Activated CD8-positive, alpha-beta T cell treated with anti-CD3 and anti-CD28 coated beads, Interleukin-2, amount 10 ng/mL, durations not matched to agents 7 days and 5 days (primary cell): ENCODE results near the gene CSRP3. TPM values are rescaled to one million over a fixed set of nuclear protein-coding genes. Genes with fewer than 3 reads are reported as not detected.

Experiments used
- ATAC-seq: fragments of 150-1000 bp; cut with Tn5 transposase; one replicate; pipeline ENCODE4 v1.10.0; 2021; ENCODE audit warnings: moderate library complexity
- CTCF ChIA-PET: fragments of 350-600 bp; sonication (Branson Sonifier 250); formaldehyde crosslinking; loops from one replicate; lab custom pipeline; 2021; ENCODE audit warnings: antibody characterized with exemption; lab: Charles Lee
- POLR2A ChIA-PET: fragments of 350-600 bp; sonication (Branson Sonifier 250); formaldehyde crosslinking; loops from one replicate; lab custom pipeline; 2021; ENCODE audit warnings: antibody characterized with exemption; lab: Charles Lee
- DNase-seq: peaks from one replicate; pipeline ENCODE4 v3.0.0-alpha.2; 2020
- H3K27ac Mint-ChIP-seq: one replicate; pipeline ENCODE4 v1.8.0; 2021; ENCODE audit warnings: mild to moderate bottlenecking, mixed read lengths
- H3K27me3 Mint-ChIP-seq: one replicate; pipeline ENCODE4 v1.8.0; 2021; ENCODE audit warnings: low read depth, mixed read lengths
- H3K36me3 Mint-ChIP-seq: one replicate; pipeline ENCODE4 v1.8.0; 2021; ENCODE audit warnings: low read depth, mixed read lengths
- H3K4me1 Mint-ChIP-seq: one replicate; pipeline ENCODE4 v1.8.0; 2021; ENCODE audit warnings: low read depth, mixed read lengths
- H3K4me3 Mint-ChIP-seq: one replicate; pipeline ENCODE4 v1.8.0; 2021; ENCODE audit warnings: mild to moderate bottlenecking, mixed read lengths
- H3K9me3 Mint-ChIP-seq: one replicate; pipeline ENCODE4 v1.8.0; 2022; ENCODE audit warnings: mixed read lengths; ENCODE audit not compliant: insufficient read depth
- total RNA-seq, 2 experiments: library from RNA; stranded (reverse); gene quantifications; one replicate each; pipeline ENCODE4 v1.2.3, GENCODE V29; 2021

The CSRP3 gene
- total RNA-seq, 2 experiments from 2014 or later: not detected

DNA sequence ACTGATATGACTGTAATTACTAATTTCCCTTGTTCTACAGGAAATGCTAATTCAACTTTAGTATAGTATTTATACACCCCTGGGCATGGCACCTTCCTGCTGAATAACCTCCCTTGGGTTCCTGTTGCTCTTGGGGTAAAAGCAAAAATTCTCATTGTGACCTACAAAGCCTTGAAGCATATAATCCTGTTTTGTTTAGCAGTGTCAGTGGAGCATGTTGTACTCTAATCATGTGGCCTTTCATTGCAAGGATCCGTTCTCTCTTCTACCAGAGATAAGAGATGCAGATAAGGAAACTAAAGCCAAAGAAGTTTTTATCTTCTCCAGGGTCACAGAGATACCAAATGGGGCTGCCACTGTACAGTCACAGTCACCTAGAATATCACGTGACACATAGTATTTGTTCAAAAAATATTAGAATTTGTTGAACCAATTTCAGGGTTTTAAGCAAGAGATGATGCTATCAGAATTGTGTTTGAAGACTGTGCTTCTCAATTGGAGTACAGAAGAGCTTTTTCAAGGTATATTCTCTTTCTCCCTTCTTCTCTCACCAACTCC lies 25.1 kb downstream of the CSRP3 start:
- Mint-ChIP-seq H3K4me3 (no peak overlapping the region), H3K27me3 (no peaks in the 10 kb centered on the region), H3K36me3 (peaks cover 37% of the 10 kb centered on the region), H3K9me3 (no peaks in the 10 kb centered on the region), H3K27ac (no peak overlapping the region), H3K4me1 (no peaks in the 10 kb centered on the region)
- DNase-seq (no peak), ATAC-seq (no peak)
- CTCF ChIA-PET: no interaction called here
- POLR2A ChIA-PET: interaction anchor here (0.7 kb wide), 1 partner anchor 75 kb away, joined by 3 read pairs; no protein-coding TSS in a partner anchor

DNA sequence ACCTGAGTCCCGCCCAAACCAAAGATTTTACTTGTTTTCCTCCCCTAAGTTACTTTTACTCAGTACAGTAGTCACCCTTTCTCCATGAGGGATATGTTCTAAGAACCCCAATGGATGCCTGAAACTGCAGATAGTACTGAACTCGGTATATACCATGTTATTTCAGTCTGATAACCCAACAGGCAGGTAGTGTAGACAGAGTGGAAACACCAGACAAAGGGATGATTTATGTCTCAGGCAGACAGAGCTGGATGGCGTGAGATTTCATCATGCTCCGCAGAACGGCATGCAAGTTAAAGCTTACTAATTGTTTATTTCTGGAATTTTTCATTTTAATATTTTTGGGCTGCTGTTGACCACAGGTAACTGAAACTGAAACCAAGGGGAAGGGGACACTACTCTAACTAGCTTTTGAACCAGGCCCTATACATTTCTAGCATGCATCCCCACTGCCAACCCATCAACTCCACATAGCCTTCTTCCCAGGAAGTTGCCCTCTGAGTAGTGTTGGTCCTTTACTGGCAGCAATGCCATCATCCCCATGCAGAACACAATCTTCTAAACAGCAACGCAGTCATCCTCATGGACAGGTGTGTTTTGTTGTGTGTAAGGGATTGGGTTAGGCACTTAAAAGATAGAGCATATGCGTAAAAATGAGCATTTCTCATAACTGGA lies 27.7 kb downstream of the CSRP3 start:
- DNase-seq (no peak), ATAC-seq (no peak)
- Mint-ChIP-seq H3K27me3 (no peaks in the 10 kb centered on the region), H3K9me3 (no peaks in the 10 kb centered on the region), H3K4me3 (no peak overlapping the region), H3K4me1 (no peaks in the 10 kb centered on the region), H3K27ac (no peak overlapping the region), H3K36me3 (peaks cover 44% of the 10 kb centered on the region)
- POLR2A ChIA-PET: no interaction called here
- CTCF ChIA-PET: no interaction called here

DNA sequence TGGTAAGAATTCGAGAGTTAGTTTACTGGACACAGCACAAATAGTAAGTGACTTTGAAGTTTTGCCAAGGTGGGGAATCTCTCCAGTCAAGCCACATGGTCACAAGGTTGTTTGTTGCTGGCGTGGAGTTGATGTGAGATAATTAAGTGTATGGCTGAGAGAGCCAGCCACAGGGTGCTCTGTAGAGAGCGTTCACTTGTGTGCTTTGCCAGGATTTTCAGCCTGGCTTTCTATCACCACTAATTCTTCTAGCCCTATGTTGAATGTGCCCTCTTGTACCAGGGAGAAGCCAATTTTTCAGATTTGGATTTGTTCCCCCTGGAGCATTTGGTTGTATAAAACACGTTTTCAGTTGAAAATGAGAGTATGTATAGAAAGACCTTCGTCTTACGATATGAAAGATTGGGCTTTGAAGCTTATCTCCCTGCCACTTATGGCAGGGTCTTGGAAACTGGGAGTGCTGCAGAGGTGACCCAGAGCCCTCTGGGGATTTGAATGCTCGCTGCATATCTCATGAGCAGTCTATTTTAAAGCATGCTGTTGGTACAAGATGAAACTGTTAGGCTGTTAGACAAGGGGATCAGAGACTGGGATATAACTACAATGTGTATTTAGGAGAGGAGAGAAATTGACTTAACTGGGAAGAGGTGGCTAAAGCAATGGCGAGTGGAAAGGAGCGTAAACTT lies 28.6 kb downstream of the CSRP3 start:
- ATAC-seq: no peak
- H3K27ac Mint-ChIP-seq: no peak overlapping the region
- no peaks in the 10 kb centered on the region for H3K4me1 Mint-ChIP-seq
- ChIA-PET CTCF (no interaction called here), POLR2A (no interaction called here)
- H3K4me3 Mint-ChIP-seq: no peak overlapping the region
- no peaks in the 10 kb centered on the region for H3K9me3 Mint-ChIP-seq
- H3K27me3 Mint-ChIP-seq: no peaks in the 10 kb centered on the region
- peaks cover 53% of the 10 kb centered on the region for H3K36me3 Mint-ChIP-seq
- no peak for DNase-seq

DNA sequence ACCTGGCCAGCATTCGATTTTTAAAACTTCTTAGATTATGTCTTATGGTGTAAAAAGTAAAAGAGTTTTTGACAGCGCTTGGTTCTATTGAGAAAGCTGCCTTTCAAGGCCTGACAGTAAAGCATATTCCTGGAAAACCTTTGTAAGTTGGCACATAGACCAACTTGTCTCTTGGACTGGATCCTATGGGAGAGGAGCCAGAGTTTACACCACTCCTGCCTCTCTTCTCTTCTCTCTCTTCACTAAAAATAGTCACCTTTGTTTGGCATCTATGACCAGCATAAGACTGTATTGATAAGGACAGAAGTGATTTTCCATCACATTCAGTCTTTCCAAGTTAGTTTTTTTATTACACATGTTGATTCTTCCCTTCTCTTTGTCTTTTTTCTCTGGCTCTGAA lies 33.7 kb downstream of the CSRP3 start:
- Mint-ChIP-seq H3K36me3 (peaks cover 57% of the 10 kb centered on the region), H3K27ac (no peak overlapping the region), H3K4me1 (peaks cover 3% of the 10 kb centered on the region), H3K9me3 (no peaks in the 10 kb centered on the region), H3K4me3 (no peak overlapping the region), H3K27me3 (no peaks in the 10 kb centered on the region)
- DNase-seq (no peak), ATAC-seq (no peak)
- CTCF ChIA-PET: interaction anchor here (1.8 kb wide), 1 partner anchor 91 kb away, joined by 4 read pairs; no protein-coding TSS in a partner anchor
- POLR2A ChIA-PET: no interaction called here

DNA sequence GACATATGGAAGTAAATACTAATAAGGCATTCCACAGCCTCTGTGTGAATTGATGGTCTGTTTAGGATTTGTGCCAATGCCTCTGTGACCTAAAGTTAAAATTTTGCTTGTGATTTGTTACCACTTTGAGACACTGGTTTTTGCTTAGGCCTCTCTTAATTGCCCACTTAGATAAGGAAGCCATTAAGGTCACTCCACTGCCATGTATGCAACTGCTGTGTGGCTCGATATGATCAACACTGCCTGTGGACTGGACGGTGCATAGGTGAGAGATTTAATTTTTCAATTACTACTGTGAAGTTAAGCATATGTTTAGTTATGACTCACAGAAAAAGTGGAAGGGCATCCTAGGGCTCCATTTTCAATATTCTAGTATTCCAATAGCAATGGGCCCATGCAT lies 36.9 kb downstream of the CSRP3 start:
- no peaks in the 10 kb centered on the region for H3K9me3 Mint-ChIP-seq
- peaks cover 58% of the 10 kb centered on the region for H3K36me3 Mint-ChIP-seq
- no peak overlapping the region for H3K4me3 Mint-ChIP-seq
- ATAC-seq (no peak), DNase-seq (no peak)
- peaks cover 12% of the 10 kb centered on the region for H3K4me1 Mint-ChIP-seq
- ChIA-PET CTCF (no interaction called here), POLR2A (no interaction called here)
- H3K27ac Mint-ChIP-seq: no peak overlapping the region
- H3K27me3 Mint-ChIP-seq: no peaks in the 10 kb centered on the region

DNA sequence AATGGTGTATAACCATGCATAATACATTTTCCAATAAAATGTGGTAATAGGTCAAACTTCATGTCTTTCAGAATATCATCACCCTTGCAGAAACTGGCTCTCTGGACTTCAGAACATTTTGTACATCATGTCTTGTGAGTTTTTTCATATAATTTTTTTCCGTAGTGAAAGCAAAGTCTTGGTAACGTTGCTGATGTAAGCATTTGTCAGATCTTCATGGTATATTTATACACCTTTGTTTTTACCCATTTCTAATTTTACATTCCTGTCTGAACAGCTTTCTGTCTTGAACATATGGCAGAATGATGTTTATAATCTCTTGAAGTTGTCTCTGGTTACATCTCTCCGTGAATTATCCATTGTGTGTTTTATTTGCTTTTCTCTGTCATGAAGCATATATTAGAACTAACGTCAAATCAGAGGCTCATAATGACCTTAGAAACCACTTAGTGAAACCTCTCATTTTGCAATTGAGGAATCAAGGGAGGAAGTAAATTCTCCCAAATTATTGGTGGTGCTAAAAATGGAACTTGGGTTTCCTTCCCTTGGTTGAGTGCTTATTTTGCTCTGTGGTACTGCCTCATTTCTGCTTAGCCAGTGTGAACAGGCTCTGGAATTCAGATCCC lies 37.4 kb downstream of the CSRP3 start:
- no peaks in the 10 kb centered on the region for H3K27me3 Mint-ChIP-seq
- ChIA-PET CTCF (no interaction called here), POLR2A (no interaction called here)
- H3K27ac Mint-ChIP-seq: no peak overlapping the region
- ATAC-seq (no peak), DNase-seq (no peak)
- H3K36me3 Mint-ChIP-seq: peaks cover 61% of the 10 kb centered on the region
- no peaks in the 10 kb centered on the region for H3K9me3 Mint-ChIP-seq
- H3K4me1 Mint-ChIP-seq: peaks cover 12% of the 10 kb centered on the region
- H3K4me3 Mint-ChIP-seq: no peak overlapping the region

DNA sequence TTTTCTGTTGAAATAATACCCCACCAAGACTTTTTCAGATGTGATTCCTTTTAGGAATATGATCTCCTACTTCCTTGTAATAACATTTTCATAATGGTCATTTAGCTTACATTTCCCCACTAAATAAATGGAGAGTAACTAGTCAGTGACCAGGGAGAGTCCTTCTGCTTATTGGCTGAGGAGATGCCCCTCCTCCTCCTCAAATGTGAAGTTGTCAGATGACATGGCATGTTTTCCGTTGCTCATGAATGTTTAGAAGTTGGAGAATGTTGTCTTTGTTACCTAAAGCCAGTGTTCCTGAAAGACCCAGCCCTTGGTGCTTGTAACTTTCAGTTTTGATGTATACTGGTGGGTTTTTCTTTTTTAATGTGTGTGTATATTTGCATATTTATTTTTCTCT lies 38.2 kb downstream of the CSRP3 start:
- DNase-seq (no peak), ATAC-seq (no peak)
- ChIA-PET POLR2A (no interaction called here), CTCF (no interaction called here)
- H3K4me3 Mint-ChIP-seq: no peak overlapping the region
- H3K36me3 Mint-ChIP-seq: peaks cover 61% of the 10 kb centered on the region
- H3K27ac Mint-ChIP-seq: no peak overlapping the region
- no peaks in the 10 kb centered on the region for H3K9me3 Mint-ChIP-seq
- peaks cover 12% of the 10 kb centered on the region for H3K4me1 Mint-ChIP-seq
- no peaks in the 10 kb centered on the region for H3K27me3 Mint-ChIP-seq

DNA sequence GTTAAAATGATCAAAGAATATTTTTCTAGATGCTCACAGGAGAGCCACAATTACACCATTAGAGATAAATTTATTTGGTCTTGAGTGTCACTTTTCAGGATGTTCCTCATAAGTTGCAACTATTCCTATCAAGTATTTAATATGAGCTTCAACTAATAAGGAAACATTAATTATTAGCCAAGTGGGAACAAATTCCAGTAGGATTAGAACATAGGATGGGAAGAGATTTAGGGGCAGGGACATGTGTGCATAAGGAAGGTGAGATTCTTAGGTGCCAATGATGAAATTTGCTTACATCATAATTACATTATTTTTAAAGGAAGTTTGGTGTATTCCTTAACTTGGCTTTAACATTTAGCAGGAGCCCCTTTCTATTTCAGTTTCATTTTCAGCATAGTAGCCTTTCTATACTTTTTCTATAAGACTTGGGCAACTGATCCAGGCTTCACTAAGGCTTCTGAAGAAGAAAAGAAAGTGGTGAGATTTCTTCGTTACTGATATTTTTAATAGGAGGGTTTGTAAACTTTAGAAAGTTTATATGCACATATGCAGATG lies 38.8 kb downstream of the CSRP3 start:
- Mint-ChIP-seq H3K27me3 (no peaks in the 10 kb centered on the region), H3K36me3 (peaks cover 58% of the 10 kb centered on the region), H3K27ac (no peak overlapping the region), H3K4me3 (no peak overlapping the region), H3K9me3 (no peaks in the 10 kb centered on the region), H3K4me1 (peaks cover 12% of the 10 kb centered on the region)
- ATAC-seq (no peak), DNase-seq (no peak)
- CTCF ChIA-PET: no interaction called here
- POLR2A ChIA-PET: no interaction called here

DNA sequence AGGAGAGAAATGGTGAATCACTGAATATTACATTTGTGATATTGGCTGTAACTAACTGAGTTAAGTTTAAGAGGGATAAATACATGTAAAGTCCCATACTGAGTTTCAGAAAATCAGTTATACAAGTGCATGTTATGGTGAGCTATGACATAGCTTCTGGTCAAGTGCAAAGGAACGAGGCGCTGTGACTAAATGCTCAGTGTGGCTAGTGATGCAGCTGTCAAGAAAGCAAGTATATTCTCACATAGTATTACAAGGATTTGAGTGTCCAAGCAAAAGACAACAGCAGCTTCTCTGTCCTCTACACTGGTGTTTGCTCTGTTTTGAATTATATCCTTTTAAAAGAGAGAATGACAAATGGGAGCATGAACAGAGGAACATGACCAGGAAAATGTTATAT lies 40.1 kb downstream of the CSRP3 start:
- CTCF ChIA-PET: interaction anchor here (1.0 to 2.6 kb wide), 2 partner anchors 85 to 91 kb away, joined by 3 to 11 read pairs; no protein-coding TSS in a partner anchor
- Mint-ChIP-seq H3K36me3 (peaks cover 57% of the 10 kb centered on the region), H3K4me1 (peaks cover 12% of the 10 kb centered on the region), H3K4me3 (no peak overlapping the region), H3K9me3 (no peaks in the 10 kb centered on the region), H3K27ac (no peak overlapping the region), H3K27me3 (no peaks in the 10 kb centered on the region)
- POLR2A ChIA-PET: no interaction called here
- ATAC-seq (no peak), DNase-seq (no peak)

DNA sequence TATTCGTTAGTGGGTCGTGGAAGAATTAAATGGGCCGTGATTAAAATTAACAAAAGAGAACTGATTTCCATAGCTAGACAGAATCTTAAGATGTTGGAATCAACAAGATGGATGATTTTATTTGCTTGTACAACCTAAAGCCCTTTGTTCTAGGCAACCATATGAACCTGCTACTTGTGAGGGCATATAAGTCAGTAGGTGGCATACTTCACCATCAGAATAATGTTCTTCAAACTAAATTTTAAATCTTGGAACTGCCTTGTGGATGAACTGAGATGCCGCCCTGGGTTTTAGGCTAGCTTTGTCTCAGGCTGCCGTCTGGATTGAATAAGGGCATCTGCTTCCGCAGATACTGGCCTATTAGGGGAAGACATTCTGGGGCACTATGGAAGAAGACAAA lies 40.9 kb downstream of the CSRP3 start:
- peaks cover 55% of the 10 kb centered on the region for H3K36me3 Mint-ChIP-seq
- peaks cover 12% of the 10 kb centered on the region for H3K4me1 Mint-ChIP-seq
- POLR2A ChIA-PET: interaction anchor here (0.5 kb wide), 1 partner anchor 83 kb away, joined by 3 read pairs; no protein-coding TSS in a partner anchor
- no peak overlapping the region for H3K27ac Mint-ChIP-seq
- no peaks in the 10 kb centered on the region for H3K9me3 Mint-ChIP-seq
- CTCF ChIA-PET: interaction anchor here (2.6 kb wide), 1 partner anchor 84 kb away, joined by 11 read pairs; no protein-coding TSS in a partner anchor
- ATAC-seq (no peak), DNase-seq (no peak)
- H3K27me3 Mint-ChIP-seq: no peaks in the 10 kb centered on the region
- H3K4me3 Mint-ChIP-seq: no peak overlapping the region

DNA sequence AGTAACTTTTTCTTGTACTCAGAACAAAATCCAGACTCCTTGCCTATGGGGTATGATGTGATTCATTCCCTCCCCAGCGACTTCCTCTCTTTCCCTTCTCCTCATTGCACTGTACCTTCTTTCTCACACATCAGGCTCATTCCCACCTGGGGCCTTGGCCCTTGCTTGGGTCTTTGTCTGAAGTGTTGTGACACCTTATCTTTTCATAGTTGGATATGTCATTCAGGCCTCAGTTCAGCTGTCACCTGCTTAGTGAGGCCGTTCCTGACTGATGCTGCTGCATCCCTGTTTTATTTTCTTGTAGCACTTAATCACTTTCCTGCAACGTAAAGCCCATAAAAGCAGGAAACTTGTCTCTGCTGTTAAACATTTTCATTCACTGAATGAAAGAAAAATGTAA lies 44.9 kb downstream of the CSRP3 start:
- Mint-ChIP-seq H3K4me3 (no peak overlapping the region), H3K27me3 (no peaks in the 10 kb centered on the region), H3K36me3 (peaks cover 51% of the 10 kb centered on the region), H3K27ac (no peak overlapping the region), H3K4me1 (no peaks in the 10 kb centered on the region), H3K9me3 (no peaks in the 10 kb centered on the region)
- CTCF ChIA-PET: no interaction called here
- ATAC-seq (no peak), DNase-seq (no peak)
- POLR2A ChIA-PET: no interaction called here
